GM18873 (cell line): ENCODE measurements around the gene UGT8.
A peak's percentile ranks its signal among the peaks of the same experiment; 100 is the strongest.
"Not testable (repeated sequence)": the region's sequence is repeated elsewhere in the genome, so short reads cannot be mapped to it uniquely, and the experiment has no call there.

Experiments
- ATAC-seq: cut with Tn5 transposase; IDR thresholded peaks from one replicate; pipeline ENCODE4 v1.9.1; 2021; ENCODE audit warnings: mild to moderate bottlenecking, moderate library complexity, moderate number of reproducible peaks; ENCODE audit not compliant: unreplicated experiment, low FRiP score

UGT8 gene

GRCh38 chr4:114598191-114599121 lies at the start of gene UGT8:
Gene UGT8, plus strand, starts transcription at chr4:114598807. Its CDS starts 24,074 bp downstream, at chr4:114622881.
- peak; percentile 58 for ATAC-seq

- ATAC-seq = no peak
These were observed 49.0 kb upstream of the UGT8 start for GRCh38 chr4:114549638-114550037.

- no peak for ATAC-seq
These were observed 40.1 kb upstream of the UGT8 start for GRCh38 chr4:114558446-114559020.

- ATAC-seq = no peak
These were observed 37.0 kb upstream of the UGT8 start for GRCh38 chr4:114561590-114561989.

- ATAC-seq = no peak
These were observed 36.3 kb upstream of the UGT8 start for GRCh38 chr4:114562176-114562904.

- no peak for ATAC-seq
These were observed 34.9 kb upstream of the UGT8 start for GRCh38 chr4:114563536-114564315.

- ATAC-seq = no peak
These were observed 21.2 kb upstream of the UGT8 start for GRCh38 chr4:114577386-114577785.

GRCh38 chr4:114582621-114583020 lies 16.0 kb upstream of the UGT8 start:
- no peak for ATAC-seq

GRCh38 chr4:114588305-114588704 lies 10.3 kb upstream of the UGT8 start:
- no peak for ATAC-seq

- not testable (repeated sequence) for ATAC-seq
These were observed 8.2 kb upstream of the UGT8 start for GRCh38 chr4:114590360-114590759.

- no peak for ATAC-seq
These were observed 5.1 kb upstream of the UGT8 start for GRCh38 chr4:114593526-114593925.

- ATAC-seq = no peak
These were observed 3.4 kb upstream of the UGT8 start for GRCh38 chr4:114595207-114595606.

GRCh38 chr4:114595921-114596320 lies 2.7 kb upstream of the UGT8 start:
- no peak for ATAC-seq

GRCh38 chr4:114597410-114598115 lies 1.0 kb upstream of the UGT8 start:
- ATAC-seq = no peak

- no peak for ATAC-seq
These were observed 760 bp downstream of the UGT8 start for GRCh38 chr4:114599231-114599902.

GRCh38 chr4:114599903-114600552 lies 1.4 kb downstream of the UGT8 start:
- no peak for ATAC-seq

- no peak for ATAC-seq
These were observed 2.1 kb downstream of the UGT8 start for GRCh38 chr4:114600672-114601071.

- ATAC-seq = no peak
These were observed 2.9 kb downstream of the UGT8 start for GRCh38 chr4:114601304-114602052.
